Colonic mucosa (tissue), 4 donors: ENCODE measurements around the gene KAZALD1. TPM values are rescaled to one million over a fixed set of nuclear protein-coding genes. Genes with fewer than 3 reads are reported as not detected.

Source experiments
- DNase-seq: peaks from one replicate; pipeline ENCODE4 v3.0.0-alpha.2; 2020
- H3K27ac ChIP-seq: fragments of 200-600 bp; one replicate; pipeline ENCODE4 v1.8.0; 2021
- H3K27me3 ChIP-seq: fragments of 200-600 bp; one replicate; pipeline ENCODE4 v1.8.0; 2021
- H3K36me3 ChIP-seq: fragments of 200-600 bp; one replicate; pipeline ENCODE4 v1.8.0; 2021
- H3K4me1 ChIP-seq: fragments of 200-600 bp; one replicate; pipeline ENCODE4 v1.8.0; 2021; ENCODE audit warnings: mild to moderate bottlenecking
- H3K4me3 ChIP-seq: fragments of 200-600 bp; one replicate; pipeline ENCODE4 v1.8.0; 2021
- H3K9ac ChIP-seq, 2 donors: one replicate each; pipeline ENCODE4 v1.7.0; 2013; ENCODE audit warnings: control low read depth in 2 of 2, low read depth in 2 of 2, low read length in 2 of 2
- H3K9me3 ChIP-seq: fragments of 200-600 bp; one replicate; pipeline ENCODE4 v1.8.0; 2021
- intact Hi-C: fragments of 100-400 bp; cut with DNase I; formaldehyde crosslinking; loops from one replicate; pipeline ENCODE4 v1.14.1; 2022
- total RNA-seq, 2 donors: library from RNA; stranded (reverse); fragmentation: NEBNext Ultra II Directional in 1 of 2; extraction: Animal tissue kit (Norgen Biotek cat#: 25700) in 1 of 2; gene quantifications; one replicate each; pipeline ENCODE4 v1.2.1, GENCODE V29; 2021
- TF ChIP-seq, protein P1 (sequence below): fragments of 200-600 bp; IDR thresholded peaks from one replicate; pipeline ENCODE4 v1.8.0; 2022; ENCODE audit warnings: antibody characterized with exemption, mild to moderate bottlenecking
- donor health status: healthy.
- donor health status: DM: no; HTN: no; CAD: no.
- donor health status: DM: no; HTN: no; CAD: no.

Gene KAZALD1
- total RNA-seq, 2 donors from 2014 or later = 11.5 to 32.4 TPM

DNA sequence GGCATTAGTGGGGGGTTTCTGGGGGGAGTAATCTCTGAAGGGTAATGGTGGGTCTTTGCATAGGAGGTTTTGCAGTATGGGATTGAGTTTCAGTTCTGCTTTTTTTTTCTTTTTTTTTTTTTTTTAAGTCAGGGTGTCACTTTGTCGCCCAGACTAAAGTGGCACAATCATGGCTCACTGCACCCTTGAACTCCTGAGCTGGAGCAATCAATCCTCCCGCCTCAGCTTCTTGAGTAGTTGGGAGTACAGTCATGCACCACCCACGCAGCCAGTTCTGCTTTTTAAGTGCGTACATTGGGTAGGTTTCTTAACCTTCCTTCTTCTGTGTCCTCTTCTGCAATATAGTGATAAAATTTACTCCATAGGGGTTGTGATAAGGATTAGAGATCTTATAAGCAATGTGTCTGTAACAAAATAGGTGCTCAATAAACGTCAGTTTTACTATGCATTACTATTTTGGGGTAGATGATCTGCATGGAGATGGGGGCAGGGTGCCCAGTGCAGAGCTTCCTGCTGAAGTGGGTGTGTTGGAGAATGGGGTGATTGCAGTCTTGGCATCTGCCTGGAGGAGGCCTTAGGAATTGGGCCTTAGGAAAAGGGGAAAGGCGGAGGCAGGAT is 9.6 kb downstream of the KAZALD1 start:
- H3K4me3 ChIP-seq = no peak overlapping the region
- DNase-seq = no peak
- H3K27ac ChIP-seq = no peak overlapping the region
- peaks cover 3% of the 10 kb centered on the region for H3K4me1 ChIP-seq
- peaks cover 18% of the 10 kb centered on the region for H3K27me3 ChIP-seq
- H3K36me3 ChIP-seq = no peaks in the 10 kb centered on the region
- TF ChIP-seq, protein P1, sequence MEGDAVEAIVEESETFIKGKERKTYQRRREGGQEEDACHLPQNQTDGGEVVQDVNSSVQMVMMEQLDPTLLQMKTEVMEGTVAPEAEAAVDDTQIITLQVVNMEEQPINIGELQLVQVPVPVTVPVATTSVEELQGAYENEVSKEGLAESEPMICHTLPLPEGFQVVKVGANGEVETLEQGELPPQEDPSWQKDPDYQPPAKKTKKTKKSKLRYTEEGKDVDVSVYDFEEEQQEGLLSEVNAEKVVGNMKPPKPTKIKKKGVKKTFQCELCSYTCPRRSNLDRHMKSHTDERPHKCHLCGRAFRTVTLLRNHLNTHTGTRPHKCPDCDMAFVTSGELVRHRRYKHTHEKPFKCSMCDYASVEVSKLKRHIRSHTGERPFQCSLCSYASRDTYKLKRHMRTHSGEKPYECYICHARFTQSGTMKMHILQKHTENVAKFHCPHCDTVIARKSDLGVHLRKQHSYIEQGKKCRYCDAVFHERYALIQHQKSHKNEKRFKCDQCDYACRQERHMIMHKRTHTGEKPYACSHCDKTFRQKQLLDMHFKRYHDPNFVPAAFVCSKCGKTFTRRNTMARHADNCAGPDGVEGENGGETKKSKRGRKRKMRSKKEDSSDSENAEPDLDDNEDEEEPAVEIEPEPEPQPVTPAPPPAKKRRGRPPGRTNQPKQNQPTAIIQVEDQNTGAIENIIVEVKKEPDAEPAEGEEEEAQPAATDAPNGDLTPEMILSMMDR = no peak
- intact Hi-C loops = no loop called here
- no peak overlapping the region for H3K9ac ChIP-seq
- H3K9me3 ChIP-seq = no peaks in the 10 kb centered on the region

DNA sequence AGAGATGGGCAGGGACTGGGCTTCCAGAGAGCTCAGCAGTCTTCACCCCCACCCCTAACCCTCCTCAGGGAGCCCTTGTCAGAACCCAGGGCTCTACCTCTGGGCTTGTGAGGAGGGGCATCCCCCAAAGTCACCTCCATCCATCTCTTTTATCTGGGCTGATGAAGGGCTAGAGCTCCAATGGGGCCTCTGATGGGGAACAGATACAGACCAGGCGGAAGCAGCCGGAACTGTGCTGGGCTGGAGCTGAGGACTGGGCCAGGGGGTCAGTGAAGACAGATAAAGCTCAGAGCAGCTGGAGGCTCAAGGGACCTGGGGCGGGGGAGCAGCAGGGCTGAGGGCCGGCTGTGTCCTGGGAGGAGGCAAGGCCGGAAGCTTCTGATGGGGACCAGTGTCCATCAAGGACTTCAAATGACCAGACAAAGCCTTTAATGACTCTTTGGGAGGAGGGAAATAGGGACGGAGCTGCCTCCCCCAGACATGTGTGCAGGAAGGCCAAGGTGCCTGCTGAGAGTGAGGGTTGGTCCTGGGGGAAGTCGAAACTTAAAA is 10.2 kb downstream of the KAZALD1 start:
- Histone ChIP-seq H3K4me1 (no peaks in the 10 kb centered on the region), H3K27me3 (peaks cover 19% of the 10 kb centered on the region), H3K9me3 (no peaks in the 10 kb centered on the region), H3K36me3 (no peaks in the 10 kb centered on the region), H3K4me3 (no peak overlapping the region), H3K27ac (no peak overlapping the region), H3K9ac (no peak overlapping the region)
- no peak for DNase-seq
- intact Hi-C loops = no loop called here
- TF ChIP-seq, protein P1 = no peak

DNA sequence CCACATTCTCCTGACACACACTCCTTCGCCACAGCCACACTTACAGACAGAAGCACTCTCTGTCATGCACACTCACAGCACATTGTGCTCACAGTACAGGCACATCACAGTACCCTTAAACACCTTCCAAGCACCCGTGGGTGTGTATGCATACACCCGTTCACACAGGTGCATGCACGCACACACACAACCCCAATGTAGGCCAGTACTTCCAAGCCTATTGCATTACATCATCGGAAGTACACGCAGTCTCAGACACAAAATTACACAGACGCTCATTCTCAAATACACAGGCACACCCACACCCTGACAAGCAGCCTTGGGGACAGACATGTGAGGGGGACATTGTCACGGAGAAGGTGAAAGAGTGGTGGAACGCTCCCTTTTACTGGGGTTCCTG is 11.1 kb downstream of the KAZALD1 start:
- Histone ChIP-seq H3K27me3 (peaks cover 19% of the 10 kb centered on the region), H3K4me3 (no peak overlapping the region)

DNA sequence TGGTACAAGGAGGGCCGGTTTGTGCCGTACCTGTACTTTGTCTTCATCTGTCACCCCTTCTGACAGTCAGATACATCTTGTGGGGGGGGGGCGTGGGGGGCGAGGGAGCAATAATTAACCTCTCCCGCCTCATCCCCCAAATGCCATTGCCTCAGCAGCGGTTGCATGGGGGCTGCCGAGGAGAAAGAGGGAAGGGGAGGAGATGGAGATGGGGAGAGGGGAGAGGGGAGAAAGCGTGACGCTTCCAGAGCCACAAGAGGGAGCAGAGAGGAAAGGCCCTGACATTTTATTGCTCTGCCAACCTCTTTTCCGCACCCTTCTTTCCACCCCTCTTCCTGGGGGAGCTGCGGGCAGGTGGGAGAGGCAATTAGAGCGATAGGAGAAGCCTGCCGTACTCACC is 11.8 kb downstream of the KAZALD1 start:
- Histone ChIP-seq H3K27ac (no peak overlapping the region), H3K4me3 (no peak overlapping the region), H3K9me3 (no peaks in the 10 kb centered on the region), H3K27me3 (peaks cover 19% of the 10 kb centered on the region), H3K4me1 (no peaks in the 10 kb centered on the region), H3K9ac (no peak overlapping the region), H3K36me3 (no peaks in the 10 kb centered on the region)
- intact Hi-C loops = no loop called here
- TF ChIP-seq, protein P1 = no peak
- DNase-seq = no peak

More for the DNA sequence above, 11.1 kb downstream of the KAZALD1 start:
- H3K4me1 ChIP-seq = no peaks in the 10 kb centered on the region
- H3K27ac ChIP-seq = no peak overlapping the region
- H3K9ac ChIP-seq = no peak overlapping the region
- DNase-seq = no peak
- TF ChIP-seq, protein P1 = no peak
- H3K36me3 ChIP-seq = no peaks in the 10 kb centered on the region
- no peaks in the 10 kb centered on the region for H3K9me3 ChIP-seq
- intact Hi-C loops = no loop called here

DNA sequence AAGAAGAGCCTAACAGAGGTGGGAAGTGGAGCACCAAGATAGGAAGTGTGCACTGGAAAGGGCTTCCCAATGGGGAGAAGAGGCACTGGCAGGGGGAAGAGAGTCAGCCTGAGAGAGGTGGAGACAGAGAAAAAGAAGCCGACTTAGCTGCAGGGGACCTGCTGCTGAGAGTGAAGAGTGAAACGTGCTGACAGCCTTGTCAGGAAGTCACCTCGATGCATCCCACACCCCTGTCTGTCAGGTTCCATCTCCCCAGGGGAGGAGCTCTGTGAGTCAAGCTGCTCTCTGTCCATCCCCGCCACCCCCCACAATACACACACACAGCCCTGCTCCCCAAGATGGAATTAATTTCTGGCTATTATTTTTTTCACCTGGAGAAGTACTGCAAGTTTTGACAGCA is 14.0 kb downstream of the KAZALD1 start:
- intact Hi-C loops = no loop called here
- Histone ChIP-seq H3K27ac (no peak overlapping the region), H3K9ac (no peak overlapping the region), H3K36me3 (no peaks in the 10 kb centered on the region), H3K9me3 (no peaks in the 10 kb centered on the region), H3K4me1 (no peaks in the 10 kb centered on the region), H3K4me3 (no peak overlapping the region), H3K27me3 (peaks cover 19% of the 10 kb centered on the region)
- TF ChIP-seq, protein P1 = no peak
- no peak for DNase-seq
